Measurements from ENCODE around the gene INSYN2B.
A peak's percentile ranks its signal among the peaks of the same experiment; 100 is the strongest.

Gene INSYN2B

DNA sequence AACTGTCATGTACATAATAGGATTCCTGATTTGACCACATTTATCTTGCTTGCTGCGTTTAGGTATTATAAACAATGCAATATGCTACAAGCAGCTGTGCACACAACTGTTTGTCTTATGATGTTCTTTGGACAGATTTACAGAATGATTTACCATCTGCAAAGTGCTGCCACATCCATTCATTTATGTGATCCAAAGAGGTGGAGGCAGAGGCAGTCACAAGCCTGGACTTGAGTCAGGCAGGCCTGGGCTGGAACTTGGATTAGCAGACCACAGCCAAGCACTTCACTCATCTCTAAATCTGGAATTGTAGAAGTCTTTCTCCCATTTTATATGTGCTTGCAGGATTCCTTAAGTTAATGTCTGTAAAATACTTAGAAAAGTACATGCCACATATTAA, 149.0 kb downstream of the INSYN2B start:
- no peak overlapping the region for H3K4me3 ChIP-seq (ENCODE audit: low read depth, low read length)
- no peak for DNase-seq (ENCODE audit: low read depth)
- TF ChIP-seq, protein P1, sequence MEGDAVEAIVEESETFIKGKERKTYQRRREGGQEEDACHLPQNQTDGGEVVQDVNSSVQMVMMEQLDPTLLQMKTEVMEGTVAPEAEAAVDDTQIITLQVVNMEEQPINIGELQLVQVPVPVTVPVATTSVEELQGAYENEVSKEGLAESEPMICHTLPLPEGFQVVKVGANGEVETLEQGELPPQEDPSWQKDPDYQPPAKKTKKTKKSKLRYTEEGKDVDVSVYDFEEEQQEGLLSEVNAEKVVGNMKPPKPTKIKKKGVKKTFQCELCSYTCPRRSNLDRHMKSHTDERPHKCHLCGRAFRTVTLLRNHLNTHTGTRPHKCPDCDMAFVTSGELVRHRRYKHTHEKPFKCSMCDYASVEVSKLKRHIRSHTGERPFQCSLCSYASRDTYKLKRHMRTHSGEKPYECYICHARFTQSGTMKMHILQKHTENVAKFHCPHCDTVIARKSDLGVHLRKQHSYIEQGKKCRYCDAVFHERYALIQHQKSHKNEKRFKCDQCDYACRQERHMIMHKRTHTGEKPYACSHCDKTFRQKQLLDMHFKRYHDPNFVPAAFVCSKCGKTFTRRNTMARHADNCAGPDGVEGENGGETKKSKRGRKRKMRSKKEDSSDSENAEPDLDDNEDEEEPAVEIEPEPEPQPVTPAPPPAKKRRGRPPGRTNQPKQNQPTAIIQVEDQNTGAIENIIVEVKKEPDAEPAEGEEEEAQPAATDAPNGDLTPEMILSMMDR (conservative IDR thresholded peaks at IDR 0.05; ENCODE audit: low read depth, low read length) = no peak

DNA sequence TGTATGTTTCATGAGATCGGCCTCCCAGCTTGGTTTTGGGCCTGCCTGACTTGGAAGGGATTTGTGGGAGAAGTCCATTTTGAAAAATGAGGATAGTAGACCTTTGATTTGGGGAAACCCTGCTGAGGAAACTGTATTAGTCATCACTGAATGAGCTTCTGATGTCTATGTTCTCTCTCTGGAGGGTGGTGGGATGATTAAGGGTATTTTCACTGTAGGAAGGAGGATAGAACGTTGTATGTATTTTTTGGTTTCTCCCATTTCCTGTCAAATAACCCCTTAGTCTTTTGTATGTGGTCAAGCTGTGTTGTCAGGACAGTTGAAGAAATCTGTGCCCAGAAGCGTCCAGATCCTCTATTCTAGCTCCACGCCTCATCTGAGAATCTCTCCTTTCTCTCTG, 151.9 kb downstream of the INSYN2B start:
- no peak overlapping the region for H3K4me3 ChIP-seq (ENCODE audit: low read depth, low read length)
- TF ChIP-seq, protein P1 (conservative IDR thresholded peaks at IDR 0.05; ENCODE audit: low read depth, low read length) = no peak
- DNase-seq (ENCODE audit: low read depth) = no peak

DNA sequence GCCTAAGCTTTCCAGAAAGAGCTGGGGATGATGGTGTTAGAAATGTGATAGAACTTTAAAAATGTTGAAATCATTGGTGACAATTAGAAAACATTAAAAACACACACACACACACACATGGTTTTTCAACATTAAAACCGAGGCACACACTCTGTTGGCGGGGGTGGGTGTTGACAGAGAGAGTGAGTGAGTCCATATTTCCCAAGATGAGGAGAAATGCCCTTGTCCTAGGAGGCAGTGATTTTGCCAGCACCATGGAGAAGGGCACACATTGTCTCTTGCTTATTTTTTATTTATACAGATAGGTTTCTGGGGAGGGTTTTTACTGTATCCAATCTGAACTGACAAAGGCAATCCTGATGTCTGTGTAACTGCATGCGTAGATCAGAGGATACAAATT, 152.5 kb downstream of the INSYN2B start:
- TF ChIP-seq, protein P1 (conservative IDR thresholded peaks at IDR 0.05; ENCODE audit: low read depth, low read length) = no peak
- no peak overlapping the region for H3K4me3 ChIP-seq (ENCODE audit: low read depth, low read length)
- DNase-seq (ENCODE audit: low read depth) = no peak

DNA sequence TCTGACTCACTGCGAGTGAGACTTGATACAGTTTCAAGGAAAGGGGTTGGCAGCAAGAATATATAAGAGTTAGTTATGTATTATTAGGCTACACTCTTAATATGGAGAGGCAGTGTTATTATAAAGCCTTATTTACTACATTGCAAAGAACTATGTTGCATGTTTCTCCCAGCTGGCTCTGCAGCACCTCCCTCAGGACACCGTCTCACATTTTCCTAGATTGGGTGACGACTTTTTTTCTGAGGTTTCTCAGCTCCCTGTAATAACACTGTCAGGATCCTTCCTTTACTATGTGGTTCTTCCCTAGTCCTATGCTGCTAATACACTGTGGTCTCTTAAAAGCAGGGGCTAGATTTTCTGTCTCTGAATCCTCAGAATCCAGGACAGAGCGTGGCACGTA, 153.7 kb downstream of the INSYN2B start:
- no peak overlapping the region for H3K4me3 ChIP-seq (ENCODE audit: low read depth, low read length)
- TF ChIP-seq, protein P1 (conservative IDR thresholded peaks at IDR 0.05; ENCODE audit: low read depth, low read length) = peak; percentile 53
- DNase-seq (ENCODE audit: low read depth) = peak; percentile 48

DNA sequence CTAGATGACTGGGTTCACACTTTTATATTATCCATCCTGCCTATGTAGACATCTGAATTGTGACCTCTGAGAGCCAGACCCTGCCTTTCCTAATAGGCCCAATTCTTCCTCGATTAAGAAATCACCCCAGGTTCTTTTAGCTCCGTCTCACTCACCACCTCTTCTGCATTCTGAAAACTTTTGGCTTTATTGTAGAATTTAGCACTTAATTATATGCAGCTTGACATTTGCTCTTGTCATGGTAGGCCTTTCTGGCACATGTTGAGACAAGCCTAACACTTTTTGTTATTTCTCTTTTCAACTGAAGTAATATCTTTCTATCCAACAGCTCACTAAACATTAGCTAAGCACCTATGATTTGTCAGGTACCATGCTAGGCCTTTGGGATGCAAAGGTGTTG, 163.3 kb downstream of the INSYN2B start:
- TF ChIP-seq, protein P1 (conservative IDR thresholded peaks at IDR 0.05; ENCODE audit: low read depth, low read length) = no peak
- H3K4me3 ChIP-seq (ENCODE audit: low read depth, low read length) = no peak overlapping the region
- no peak for DNase-seq (ENCODE audit: low read depth)

DNA sequence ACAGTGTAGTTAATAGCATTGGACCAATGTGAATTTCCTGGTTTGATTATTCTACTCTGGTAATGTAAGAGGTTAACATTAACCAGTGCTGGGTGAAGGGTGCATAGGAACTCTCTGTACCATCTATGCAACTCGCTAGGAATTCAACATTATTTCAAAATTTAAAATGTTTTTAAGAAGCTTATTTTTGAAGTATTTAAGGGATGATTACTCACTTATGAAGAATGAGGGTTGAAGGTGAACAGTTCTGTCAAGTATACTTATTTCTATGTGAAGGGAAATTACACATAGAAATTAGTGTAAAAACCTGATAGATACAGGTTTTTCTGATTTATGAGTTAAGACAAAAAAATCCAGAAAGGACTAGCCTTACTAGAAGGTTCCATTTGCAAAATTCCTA, 165.8 kb downstream of the INSYN2B start:
- TF ChIP-seq, protein P1 (conservative IDR thresholded peaks at IDR 0.05; ENCODE audit: low read depth, low read length) = no peak

More for the DNA sequence above, 165.8 kb downstream of the INSYN2B start:
- DNase-seq (ENCODE audit: low read depth) = peak; percentile 79
- no peak overlapping the region for H3K4me3 ChIP-seq (ENCODE audit: low read depth, low read length)

Data from choroid plexus epithelial cell (primary cell).